Raji (cell line): ENCODE measurements around the gene CKS1B.
A peak's percentile ranks its signal among the peaks of the same experiment; 100 is the strongest.

Source experiments
- POLR2A ChIP-seq: IDR thresholded peaks from 2 replicates; pipeline ENCODE4 v1.6.1; 2011; ENCODE audit warnings: low read depth, low read length, control low read depth; ENCODE audit not compliant: insufficient read depth

CKS1B gene

DNA sequence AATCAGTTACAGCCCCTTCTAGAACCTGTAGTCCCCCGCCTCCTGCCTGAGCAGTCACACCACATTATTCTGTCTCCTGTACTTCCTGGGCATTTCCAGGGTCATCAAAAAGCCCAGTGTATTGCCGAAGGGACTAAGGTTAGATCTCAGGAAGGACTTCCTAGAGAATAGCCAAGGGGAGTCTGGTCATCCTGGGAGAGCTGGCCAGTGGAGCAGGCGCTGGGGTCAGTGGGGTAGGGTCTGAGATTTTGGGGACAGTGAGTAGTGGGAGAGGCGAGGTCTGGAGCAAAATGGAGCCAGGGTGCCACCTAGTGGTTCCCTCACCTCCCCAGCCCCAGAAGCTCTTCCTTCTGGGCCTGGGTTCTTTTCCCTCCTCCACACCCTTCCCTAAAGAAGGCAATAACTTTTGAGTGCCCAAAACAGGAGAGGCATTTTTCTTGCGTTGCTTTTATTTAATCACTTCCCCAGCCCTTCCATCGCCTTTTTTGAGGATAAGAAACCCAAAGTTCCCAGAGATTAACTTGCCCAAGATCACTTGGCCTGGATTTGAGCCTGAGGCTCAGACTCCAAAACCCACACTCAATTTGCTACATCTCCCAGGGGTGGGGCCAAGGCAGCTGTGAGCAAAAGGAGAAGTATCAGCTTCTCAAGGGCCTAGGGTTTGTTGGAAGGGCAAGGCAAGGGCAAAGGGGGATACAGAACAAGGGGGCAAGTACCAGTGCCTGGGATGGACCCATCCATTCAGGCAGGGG, 30.7 kb upstream of the CKS1B start:
- peak; percentile 10; the same call in 1 of the 2 replicates for TF ChIP-seq POLR2A

GRCh38 chr1:154944401-154945159, 29.9 kb upstream of the CKS1B start:
- TF ChIP-seq POLR2A, result peak; percentile 49

- TF ChIP-seq POLR2A, result no peak
Observed at GRCh38 chr1:154945160-154945961, 29.1 kb upstream of the CKS1B start.

DNA sequence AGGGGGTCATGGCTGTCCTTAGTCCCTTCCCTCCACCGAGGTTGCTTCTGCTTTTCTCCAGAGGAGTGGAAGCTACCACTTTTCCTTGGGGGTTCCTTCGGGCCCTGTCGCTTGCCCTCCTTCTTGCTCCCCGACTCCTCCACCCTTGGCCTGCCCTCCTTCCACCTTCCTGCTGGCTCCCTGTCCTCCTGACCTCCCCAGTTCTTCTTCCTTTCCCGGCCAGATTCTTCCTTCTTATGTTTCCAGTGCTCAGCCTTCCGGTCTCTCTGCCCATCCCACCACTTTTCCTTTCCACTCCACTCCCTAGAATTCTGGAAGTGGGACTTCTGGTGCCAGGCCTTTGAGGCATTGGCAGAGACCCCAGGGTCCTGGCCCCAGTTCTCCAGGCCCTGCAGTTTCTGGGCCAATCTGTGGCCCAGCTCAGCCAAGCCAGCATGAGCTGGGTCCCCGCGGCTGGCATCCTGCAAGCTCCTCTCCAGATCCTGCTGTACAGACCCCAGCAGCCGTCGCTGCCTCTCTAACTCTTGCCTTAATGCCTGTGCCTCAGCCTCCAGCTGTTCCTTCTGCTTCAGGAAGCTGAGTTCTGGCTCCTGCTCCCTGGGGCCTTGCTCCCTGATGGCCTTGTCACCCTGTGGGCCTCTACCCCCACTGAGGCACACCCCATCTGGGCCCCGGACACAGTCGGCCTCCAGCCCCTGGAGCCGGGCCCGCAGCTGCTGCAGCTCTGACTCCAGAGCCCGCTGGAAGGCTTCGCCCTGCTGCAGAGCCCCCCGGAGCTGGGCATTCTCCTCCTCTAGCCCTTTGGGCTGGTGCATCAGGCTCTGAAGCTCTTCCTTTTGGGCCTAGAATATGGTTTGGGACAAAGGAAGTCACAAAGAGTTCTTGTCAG, 28.3 kb upstream of the CKS1B start:
- no peak for TF ChIP-seq POLR2A

DNA sequence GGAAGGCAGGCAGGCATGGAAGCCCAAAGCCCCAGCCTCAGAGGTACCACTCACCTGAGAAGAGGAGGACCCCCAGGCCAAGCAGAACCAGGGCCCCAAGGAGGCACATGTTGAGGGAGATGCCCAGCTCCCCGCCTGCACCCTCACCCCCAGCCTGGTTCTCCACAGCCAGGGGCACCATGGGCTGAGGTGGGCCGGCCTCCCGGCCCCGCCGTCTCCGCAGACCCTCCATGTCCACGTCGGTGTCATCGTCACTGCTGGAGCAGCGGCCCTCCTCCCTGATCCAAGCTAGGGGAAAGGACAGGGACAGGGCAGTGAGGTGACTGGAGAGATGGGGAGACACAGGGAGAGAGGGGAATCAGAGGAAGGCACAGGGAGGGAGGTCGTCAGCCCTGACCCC, 26.4 kb upstream of the CKS1B start:
- no peak for TF ChIP-seq POLR2A

DNA sequence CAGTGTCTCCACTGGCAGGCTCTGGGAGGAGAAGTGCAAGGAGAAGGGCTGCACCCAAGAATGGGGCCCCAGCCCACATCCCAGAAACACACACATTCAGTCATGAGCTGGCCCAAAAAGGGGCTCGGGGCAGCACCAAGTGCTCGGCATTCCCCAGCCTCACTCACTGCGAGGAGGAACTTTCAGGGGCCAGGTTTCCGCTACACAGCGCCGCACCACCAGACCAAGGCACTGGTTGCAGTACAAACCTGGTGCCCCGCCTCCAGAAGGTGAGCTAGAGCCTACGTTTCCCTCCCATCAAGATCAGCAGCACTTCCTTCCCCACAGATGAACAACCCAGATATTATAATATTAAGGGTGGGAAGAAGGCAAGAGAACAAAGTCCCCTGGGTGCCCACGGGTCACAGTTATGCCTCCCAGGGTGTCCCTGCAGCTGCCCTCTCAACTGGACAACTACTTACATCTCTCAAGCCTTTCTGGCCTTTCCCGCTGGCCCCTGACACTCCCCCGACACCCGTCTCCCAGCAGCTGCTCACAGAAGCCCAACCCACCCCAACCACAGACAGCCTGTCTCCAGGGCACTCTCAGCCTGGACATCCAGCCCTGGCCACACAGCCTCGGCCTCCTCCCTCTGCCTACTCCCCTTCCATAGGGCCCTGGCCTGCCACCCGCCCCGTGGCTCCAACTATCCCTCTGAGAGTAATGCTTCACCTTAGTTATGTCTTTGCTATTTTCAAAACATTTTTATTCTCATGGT, 22.4 kb upstream of the CKS1B start:
- TF ChIP-seq POLR2A, result no peak

GRCh38 chr1:154952664-154953063, 21.8 kb upstream of the CKS1B start:
- TF ChIP-seq POLR2A, result no peak

GRCh38 chr1:154953611-154954038, 20.9 kb upstream of the CKS1B start:
- peak; percentile 49; the same call in 1 of the 2 replicates for TF ChIP-seq POLR2A

DNA sequence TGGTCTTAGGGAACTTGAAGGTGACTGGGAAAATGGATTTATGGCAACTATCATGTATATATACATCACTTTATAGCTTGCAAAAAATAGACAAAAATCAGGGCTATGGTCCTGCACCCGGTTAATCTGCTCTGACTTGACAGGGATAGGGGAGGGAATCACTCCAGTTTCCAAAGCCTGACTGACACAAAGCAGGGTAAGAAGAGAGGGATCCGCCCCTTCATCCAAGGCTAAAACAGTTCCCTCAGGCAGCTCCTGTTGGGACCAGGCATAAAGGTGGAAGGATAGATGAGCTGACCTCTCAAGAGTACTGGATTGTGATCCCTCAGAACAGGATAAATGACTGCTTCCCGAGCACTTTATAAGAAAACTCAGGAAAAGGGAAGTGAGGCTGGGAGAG, 19.9 kb upstream of the CKS1B start:
- TF ChIP-seq POLR2A, result no peak; the same call in 1 of the 2 replicates

- peak; percentile 54 for TF ChIP-seq POLR2A
Observed at GRCh38 chr1:154955039-154955717, 19.3 kb upstream of the CKS1B start.

DNA sequence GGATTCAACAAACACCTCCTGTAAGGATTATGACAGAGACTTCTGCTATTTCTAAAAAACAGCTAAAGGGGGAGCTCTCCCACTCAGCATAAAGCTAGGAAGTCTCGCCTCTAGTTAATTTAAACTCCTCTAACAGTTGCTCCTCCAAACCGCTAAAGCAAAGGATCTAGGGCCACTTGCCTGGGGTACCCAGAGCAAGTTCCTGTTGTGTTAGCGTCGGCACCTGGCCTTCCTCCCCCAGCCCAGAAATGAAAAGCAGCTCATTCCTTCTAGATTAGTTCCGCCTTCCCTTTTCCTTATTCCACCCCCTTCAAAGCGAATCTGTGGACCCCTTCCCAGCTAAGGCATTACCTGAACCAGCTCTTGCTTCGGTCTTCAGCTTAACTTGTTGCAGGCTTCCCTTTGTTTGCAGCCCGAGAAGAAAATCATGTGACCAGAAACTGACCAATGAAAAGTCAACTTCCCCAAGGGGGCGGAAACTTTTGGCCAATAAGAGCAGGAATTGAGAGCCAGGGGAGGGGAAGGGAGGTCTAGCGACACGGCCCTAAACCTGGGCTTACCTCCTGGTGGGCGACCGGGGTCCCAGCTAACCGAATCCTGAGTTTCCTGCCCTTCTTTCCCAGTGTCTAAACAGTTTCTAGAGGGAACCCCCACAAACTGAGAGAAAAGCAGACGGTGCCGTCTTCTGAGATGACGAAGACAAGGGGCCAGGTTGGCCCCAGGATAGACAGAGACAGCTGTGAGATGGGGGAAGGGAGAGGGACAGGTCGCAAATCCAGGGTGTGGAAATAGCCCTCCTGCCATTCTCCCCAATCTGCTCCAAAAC, 18.6 kb upstream of the CKS1B start, which contains the start of gene PBXIP1:
TSS of gene PBXIP1 (minus strand) at position 382 of the 826 bp plus-strand sequence. CDS start 2,378 bp downstream, outside the sequence.
- peak; percentile 36; the same call in 1 of the 2 replicates for TF ChIP-seq POLR2A

DNA sequence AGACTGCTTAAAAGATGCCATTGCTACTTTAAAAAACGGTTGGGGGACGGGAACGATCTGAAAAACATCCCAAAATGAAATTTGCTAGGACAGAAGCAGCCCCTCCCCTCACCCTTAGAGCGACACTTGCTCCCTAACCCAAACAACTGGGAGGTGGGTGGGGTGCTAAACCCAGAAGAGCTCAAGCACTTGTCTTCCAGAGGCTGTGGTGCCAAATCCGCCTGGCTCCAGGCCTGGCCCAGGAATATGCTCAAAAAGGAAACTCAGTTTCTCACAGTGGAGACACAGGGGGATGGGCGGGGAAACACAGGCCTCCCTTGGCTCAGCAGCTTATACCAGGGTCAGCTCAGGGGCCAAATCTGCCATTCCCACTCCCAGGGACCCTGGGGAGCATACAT, 17.9 kb upstream of the CKS1B start:
- 0 out of 2 replicates have a peak, but pooled peaks have one; percentile 12 for TF ChIP-seq POLR2A
